ENCODE results near the gene CLCN6. TPM values are rescaled to one million over a fixed set of nuclear protein-coding genes. Genes with fewer than 3 reads are reported as not detected.

Gene CLCN6
- total RNA-seq, 1 donor from 2014 or later: 29.2 TPM

- ATAC-seq (no peak), DNase-seq (no peak)
- Histone ChIP-seq H3K36me3 (peaks cover 97% of the 10 kb centered on the region), H3K4me3 (no peak overlapping the region), H3K4me1 (no peaks in the 10 kb centered on the region), H3K27me3 (ENCODE audit: low read depth) (no peaks in the 10 kb centered on the region), H3K27ac (no peak overlapping the region), H3K9me3 (no peaks in the 10 kb centered on the region)
- intact Hi-C loops (cut with DNase I): no loop called here
- no peak for TF ChIP-seq CTCF (IDR thresholded peaks at IDR 0.05)
Observed at GRCh38 chr1:11826946-11827345, 21.0 kb downstream of the CLCN6 start.

GRCh38 chr1:11828511-11828910, 22.5 kb downstream of the CLCN6 start:
- H3K27ac ChIP-seq: no peak overlapping the region
- intact Hi-C loops (cut with DNase I): no loop called here
- no peak for DNase-seq

GRCh38 chr1:11831945-11832725, 26.1 kb downstream of the CLCN6 start:
- no peak overlapping the region for H3K27ac ChIP-seq
- TF ChIP-seq CTCF (IDR thresholded peaks at IDR 0.05): no peak
- no peaks in the 10 kb centered on the region for H3K9me3 ChIP-seq
- no peaks in the 10 kb centered on the region for H3K4me1 ChIP-seq
- ATAC-seq: no peak
- no peaks in the 10 kb centered on the region for H3K27me3 ChIP-seq (ENCODE audit: low read depth)
- H3K4me3 ChIP-seq: no peak overlapping the region
- no peak for DNase-seq
- H3K36me3 ChIP-seq: peaks cover 97% of the 10 kb centered on the region
- intact Hi-C loops (cut with DNase I): no loop called here

More at GRCh38 chr1:11828511-11828910, 22.5 kb downstream of the CLCN6 start:
- Histone ChIP-seq H3K27me3 (ENCODE audit: low read depth) (no peaks in the 10 kb centered on the region), H3K4me1 (no peaks in the 10 kb centered on the region), H3K9me3 (no peaks in the 10 kb centered on the region), H3K36me3 (peaks cover 97% of the 10 kb centered on the region), H3K4me3 (no peak overlapping the region)
- no peak for TF ChIP-seq CTCF (IDR thresholded peaks at IDR 0.05)
- ATAC-seq: no peak

- no peak for TF ChIP-seq CTCF (IDR thresholded peaks at IDR 0.05)
- DNase-seq: no peak
- Histone ChIP-seq H3K36me3 (peaks cover 97% of the 10 kb centered on the region), H3K9me3 (no peaks in the 10 kb centered on the region), H3K27ac (no peak overlapping the region), H3K27me3 (ENCODE audit: low read depth) (no peaks in the 10 kb centered on the region), H3K4me1 (no peaks in the 10 kb centered on the region), H3K4me3 (no peak overlapping the region)
- intact Hi-C loops (cut with DNase I): no loop called here
- no peak for ATAC-seq
Observed at GRCh38 chr1:11833497-11833896, 27.5 kb downstream of the CLCN6 start.

- no peak for ATAC-seq
- no peak for DNase-seq
- TF ChIP-seq CTCF (IDR thresholded peaks at IDR 0.05): no peak
- Histone ChIP-seq H3K27me3 (ENCODE audit: low read depth) (no peaks in the 10 kb centered on the region), H3K27ac (no peak overlapping the region), H3K4me3 (no peak overlapping the region), H3K4me1 (no peaks in the 10 kb centered on the region), H3K9me3 (no peaks in the 10 kb centered on the region), H3K36me3 (peaks cover 97% of the 10 kb centered on the region)
- intact Hi-C loops (cut with DNase I): no loop called here
Observed at GRCh38 chr1:11833900-11834299, 27.9 kb downstream of the CLCN6 start.

Measured in lower lobe of right lung (tissue), 2 donors.